Breast epithelium (tissue), 3 donors: Measurements from ENCODE around the gene ZNF451.

Source experiments
- POLR2A ChIP-seq: fragments of 450-650 bp; IDR thresholded peaks from one replicate; pipeline ENCODE4 v1.6.1; 2016; ENCODE audit warnings: antibody characterized with exemption, mild to moderate bottlenecking, moderate library complexity
- TF ChIP-seq, protein P1 (sequence below), 3 donors: fragments of 450-650 bp; IDR thresholded peaks; one replicate each; pipeline ENCODE4 v1.5.1; 2016 to 2017; ENCODE audit warnings: antibody characterized with exemption in 3 of 3, mild to moderate bottlenecking in 3 of 3, moderate library complexity in 3 of 3

DNA sequence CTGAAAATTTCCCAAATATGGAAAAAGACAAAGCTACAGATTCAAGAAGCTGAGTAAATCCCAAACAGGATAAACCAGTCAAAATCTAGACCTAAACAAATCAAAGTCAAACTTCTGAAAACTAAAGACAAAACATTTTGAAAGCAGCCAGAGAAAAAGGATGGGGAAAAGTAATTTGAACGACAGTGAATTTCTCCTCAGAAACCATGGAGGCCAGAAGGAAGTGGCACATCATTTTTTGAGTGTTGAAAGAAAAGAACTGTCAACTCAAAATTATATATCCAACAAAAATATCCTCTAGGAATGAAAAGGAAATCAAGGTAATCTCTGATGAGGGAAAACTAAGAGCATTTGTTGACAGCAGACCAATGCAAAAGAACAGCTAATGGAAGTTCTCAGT, 125.3 kb downstream of the ZNF451 start:
- TF ChIP-seq, protein P1, sequence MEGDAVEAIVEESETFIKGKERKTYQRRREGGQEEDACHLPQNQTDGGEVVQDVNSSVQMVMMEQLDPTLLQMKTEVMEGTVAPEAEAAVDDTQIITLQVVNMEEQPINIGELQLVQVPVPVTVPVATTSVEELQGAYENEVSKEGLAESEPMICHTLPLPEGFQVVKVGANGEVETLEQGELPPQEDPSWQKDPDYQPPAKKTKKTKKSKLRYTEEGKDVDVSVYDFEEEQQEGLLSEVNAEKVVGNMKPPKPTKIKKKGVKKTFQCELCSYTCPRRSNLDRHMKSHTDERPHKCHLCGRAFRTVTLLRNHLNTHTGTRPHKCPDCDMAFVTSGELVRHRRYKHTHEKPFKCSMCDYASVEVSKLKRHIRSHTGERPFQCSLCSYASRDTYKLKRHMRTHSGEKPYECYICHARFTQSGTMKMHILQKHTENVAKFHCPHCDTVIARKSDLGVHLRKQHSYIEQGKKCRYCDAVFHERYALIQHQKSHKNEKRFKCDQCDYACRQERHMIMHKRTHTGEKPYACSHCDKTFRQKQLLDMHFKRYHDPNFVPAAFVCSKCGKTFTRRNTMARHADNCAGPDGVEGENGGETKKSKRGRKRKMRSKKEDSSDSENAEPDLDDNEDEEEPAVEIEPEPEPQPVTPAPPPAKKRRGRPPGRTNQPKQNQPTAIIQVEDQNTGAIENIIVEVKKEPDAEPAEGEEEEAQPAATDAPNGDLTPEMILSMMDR (IDR thresholded peaks at IDR 0.05): no peak
- TF ChIP-seq POLR2A: no peak
